HepG2 (cell line): ENCODE results near the gene NOS1AP. TPM values are rescaled to one million over a fixed set of nuclear protein-coding genes. Genes with fewer than 3 reads are reported as not detected.
A peak's percentile ranks its signal among the peaks of the same experiment; 100 is the strongest.

Source experiments
- BCL6 ChIP-seq: IDR thresholded peaks from 2 replicates; pipeline ENCODE4 v1.6.1; 2016; ENCODE audit warnings: missing genetic modification reagents, missing compliant biosample characterization
- CREB1 ChIP-seq, 2 experiments: fragments of 450-650 bp in 1 of 2; IDR thresholded peaks; 2 replicates each; pipeline ENCODE4 v1.6.1; 2016 to 2017; ENCODE audit warnings: control low read depth in 1 of 2, mild to moderate bottlenecking in 1 of 2, missing compliant biosample characterization in 1 of 2, missing genetic modification characterization in 1 of 2
- ELF4 ChIP-seq: sonication (generic); formaldehyde crosslinking; IDR thresholded peaks from 2 replicates; pipeline ENCODE4 v1.5.0; 2020; ENCODE audit warnings: missing genetic modification reagents, mild to moderate bottlenecking, moderate library complexity, borderline replicate concordance
- ETV5 ChIP-seq: IDR thresholded peaks from 2 replicates; pipeline ENCODE4 v1.6.1; 2018; ENCODE audit warnings: missing biosample characterization, missing genetic modification reagents, inconsistent platforms, borderline replicate concordance
- FOXK1 ChIP-seq: sonication (generic); formaldehyde crosslinking; IDR thresholded peaks from 2 replicates; pipeline ENCODE4 v1.4.0; 2020; ENCODE audit warnings: low read depth, missing genetic modification reagents, borderline replicate concordance
- GABPA ChIP-seq, 2 experiments: IDR thresholded peaks; 2 replicates each; pipeline ENCODE4 v1.6.1; 2011 to 2016; ENCODE audit warnings: low read depth in 2 of 2, low read length in 1 of 2, missing biosample characterization in 1 of 2, missing genetic modification characterization in 1 of 2
- HMG20A ChIP-seq: IDR thresholded peaks from 2 replicates; pipeline ENCODE4 v1.6.1; 2016; ENCODE audit warnings: borderline replicate concordance
- IRF2 ChIP-seq: IDR thresholded peaks from 2 replicates; pipeline ENCODE4 v1.6.1; 2018; ENCODE audit warnings: missing genetic modification reagents, missing compliant biosample characterization
- KAT8 ChIP-seq: IDR thresholded peaks from 2 replicates; pipeline ENCODE4 v1.6.1; 2016; ENCODE audit warnings: missing genetic modification reagents, missing compliant biosample characterization
- MAFK ChIP-seq, 2 experiments: IDR thresholded peaks in 1 of 2; conservative IDR thresholded peaks in 1 of 2; 2 replicates each; pipeline ENCODE4 v1.6.1; 2011; ENCODE audit warnings: improper control_type of control experiment in 2 of 2, low read length in 2 of 2
- NCOR1 ChIP-seq: fragments of 200-600 bp; sonication (generic); IDR thresholded peaks from 2 replicates; pipeline ENCODE4 v1.7.0; 2017; ENCODE audit warnings: antibody characterized with exemption, low read length, borderline replicate concordance
- POGZ ChIP-seq: sonication (generic); formaldehyde crosslinking; IDR thresholded peaks from 2 replicates; pipeline ENCODE4 v1.4.0; 2020; ENCODE audit warnings: mild to moderate bottlenecking, missing genetic modification reagents
- RBM22 ChIP-seq: fragments of 200-400 bp; formaldehyde crosslinking; optimal IDR thresholded peaks from 2 replicates; pipeline ENCODE3; 2017; ENCODE audit warnings: mild to moderate bottlenecking, low read length, moderate library complexity
- ZNF335 ChIP-seq: sonication (generic); formaldehyde crosslinking; IDR thresholded peaks from 2 replicates; pipeline ENCODE4 v1.4.0; 2020; ENCODE audit warnings: missing genetic modification reagents
- ZNF501 ChIP-seq: sonication (generic); formaldehyde crosslinking; IDR thresholded peaks from 2 replicates; pipeline ENCODE4 v1.5.1; 2020; ENCODE audit warnings: mild to moderate bottlenecking, moderate library complexity, missing genetic modification reagents
- polyA plus RNA-seq, 8 experiments: library from polyadenylated mRNA; depleted of rRNA in 3 of 8; stranded (reverse) in 7 of 8; unstranded in 1 of 8; fragments of >200 nt; fragmentation: Illumina TruSeq in 4 of 8; extraction: Trizol in 4 of 8; gene quantifications; 2 replicates each; pipeline versions ENCODE4 v1.2.1 to v1.2.3, GENCODE V29; 2011 to 2016; ENCODE audit warnings: low read depth in 4 of 8, missing spikeins in 1 of 8, mixed read lengths in 1 of 8; ENCODE audit not compliant: insufficient read depth in 1 of 8
- total RNA-seq, 5 experiments: library from RNA; depleted of rRNA; stranded (reverse); fragments of >200 nt; fragmentation: Illumina TruSeq; extraction: Trizol; gene quantifications; 2 replicates each; pipeline ENCODE4 v1.2.3, GENCODE V29; 2016; ENCODE audit warnings: low read depth in 1 of 5
- TF ChIP-seq, protein P1 (sequence below): IDR thresholded peaks from 2 replicates; pipeline ENCODE4 v1.6.1; 2018; ENCODE audit warnings: missing genetic modification reagents, mild to moderate bottlenecking, missing compliant biosample characterization
- TF ChIP-seq, protein P2 (sequence below): sonication (generic); formaldehyde crosslinking; IDR thresholded peaks from 2 replicates; pipeline ENCODE4 v1.4.0; 2020; ENCODE audit warnings: mild to moderate bottlenecking, missing genetic modification reagents, borderline replicate concordance
- TF ChIP-seq, protein P3 (sequence below): sonication (generic); formaldehyde crosslinking; IDR thresholded peaks from 2 replicates; pipeline ENCODE4 v1.8.1; 2023; ENCODE audit warnings: missing genetic modification reagents, mild to moderate bottlenecking, borderline replicate concordance
- TF ChIP-seq, protein P4 (sequence below): sonication (generic); formaldehyde crosslinking; IDR thresholded peaks from 2 replicates; pipeline ENCODE4 v1.4.0; 2020; ENCODE audit warnings: missing genetic modification reagents
- TF ChIP-seq, protein P5 (sequence below): sonication (generic); formaldehyde crosslinking; conservative IDR thresholded peaks from 2 replicates; pipeline ENCODE4 v1.8.1; 2023; ENCODE audit warnings: missing genetic modification reagents

Gene NOS1AP
- total and polyA plus RNA-seq, 2 of the 13 experiments (the other 11 are each of a cell fraction or from before 2014, with no cell fraction given) = 2.0 to 3.3 TPM

DNA sequence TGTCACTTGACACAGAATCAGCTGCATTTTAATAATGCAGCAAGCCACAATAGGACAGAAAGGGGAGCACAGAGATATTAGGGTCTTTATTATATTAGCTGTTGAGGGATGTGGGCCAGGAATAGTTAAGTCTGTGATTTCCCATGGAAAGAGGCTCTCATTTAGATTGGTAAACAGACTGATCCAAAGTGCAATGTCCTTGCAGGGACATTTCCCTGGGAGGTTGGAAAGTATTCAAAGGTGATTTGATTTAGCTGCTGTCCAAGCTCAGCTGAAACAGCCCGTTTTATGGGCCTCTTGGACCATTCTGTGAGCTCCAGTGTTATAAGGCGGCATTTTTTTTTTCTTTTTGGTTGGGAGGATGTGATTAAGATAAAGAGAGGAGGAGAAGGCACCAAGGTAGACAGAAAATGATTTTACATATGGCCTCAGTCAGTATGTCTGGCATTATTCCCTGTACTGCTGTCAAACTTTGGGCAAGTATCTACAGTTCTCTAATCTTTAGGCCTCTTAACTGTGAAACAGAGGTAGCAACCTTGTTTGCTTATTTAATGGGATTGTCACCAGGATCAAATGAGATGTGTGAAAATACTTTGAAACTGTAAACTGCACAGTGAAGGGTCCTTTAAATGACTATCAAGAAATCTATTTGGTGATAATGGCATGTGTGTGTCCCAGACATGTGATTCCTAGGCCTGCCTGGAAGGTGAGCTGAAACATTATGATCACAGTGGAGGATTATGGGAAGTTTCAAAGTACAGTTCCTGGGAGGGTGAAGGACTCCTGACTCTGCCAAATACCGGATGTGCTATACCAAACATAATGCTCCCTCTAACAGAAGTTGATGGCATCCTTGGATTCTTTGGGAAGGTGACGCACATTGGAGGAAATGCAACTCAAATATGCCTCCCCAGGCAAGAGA, 62.2 kb downstream of the NOS1AP start (continued):
- TF ChIP-seq GABPA (IDR thresholded peaks at IDR 0.05; ENCODE audit: low read depth, low read length) = no peak
- peak; percentile 78 for TF ChIP-seq GABPA (CRISPR knock-in tag; IDR thresholded peaks at IDR 0.05; ENCODE audit: low read depth)
- TF ChIP-seq, protein P1, sequence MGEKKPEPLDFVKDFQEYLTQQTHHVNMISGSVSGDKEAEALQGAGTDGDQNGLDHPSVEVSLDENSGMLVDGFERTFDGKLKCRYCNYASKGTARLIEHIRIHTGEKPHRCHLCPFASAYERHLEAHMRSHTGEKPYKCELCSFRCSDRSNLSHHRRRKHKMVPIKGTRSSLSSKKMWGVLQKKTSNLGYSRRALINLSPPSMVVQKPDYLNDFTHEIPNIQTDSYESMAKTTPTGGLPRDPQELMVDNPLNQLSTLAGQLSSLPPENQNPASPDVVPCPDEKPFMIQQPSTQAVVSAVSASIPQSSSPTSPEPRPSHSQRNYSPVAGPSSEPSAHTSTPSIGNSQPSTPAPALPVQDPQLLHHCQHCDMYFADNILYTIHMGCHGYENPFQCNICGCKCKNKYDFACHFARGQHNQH (CRISPR knock-in tag) = peak; percentile 71
- peak; percentile 55 for TF ChIP-seq RBM22
- TF ChIP-seq KAT8 (CRISPR knock-in tag) = peak; percentile 41; the same call in 1 of the 2 replicates
- peak; percentile 78 for TF ChIP-seq POGZ (CRISPR knock-in tag)
- no peak for TF ChIP-seq ZNF501 (CRISPR knock-in tag)
- TF ChIP-seq, protein P2, sequence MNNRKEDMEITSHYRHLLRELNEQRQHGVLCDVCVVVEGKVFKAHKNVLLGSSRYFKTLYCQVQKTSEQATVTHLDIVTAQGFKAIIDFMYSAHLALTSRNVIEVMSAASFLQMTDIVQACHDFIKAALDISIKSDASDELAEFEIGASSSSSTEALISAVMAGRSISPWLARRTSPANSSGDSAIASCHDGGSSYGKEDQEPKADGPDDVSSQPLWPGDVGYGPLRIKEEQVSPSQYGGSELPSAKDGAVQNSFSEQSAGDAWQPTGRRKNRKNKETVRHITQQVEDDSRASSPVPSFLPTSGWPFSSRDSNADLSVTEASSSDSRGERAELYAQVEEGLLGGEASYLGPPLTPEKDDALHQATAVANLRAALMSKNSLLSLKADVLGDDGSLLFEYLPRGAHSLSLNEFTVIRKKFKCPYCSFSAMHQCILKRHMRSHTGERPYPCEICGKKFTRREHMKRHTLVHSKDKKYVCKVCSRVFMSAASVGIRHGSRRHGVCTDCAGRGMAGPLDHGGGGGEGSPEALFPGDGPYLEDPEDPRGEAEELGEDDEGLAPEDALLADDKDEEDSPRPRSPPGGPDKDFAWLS (CRISPR knock-in tag) = no peak
- TF ChIP-seq CREB1 (IDR thresholded peaks at IDR 0.05) = no peak
- TF ChIP-seq CREB1 (CRISPR knock-in tag; IDR thresholded peaks at IDR 0.05) = peak; percentile 13; the same call in 1 of the 2 replicates
- peak; percentile 73 for TF ChIP-seq NCOR1
- TF ChIP-seq, protein P3, sequence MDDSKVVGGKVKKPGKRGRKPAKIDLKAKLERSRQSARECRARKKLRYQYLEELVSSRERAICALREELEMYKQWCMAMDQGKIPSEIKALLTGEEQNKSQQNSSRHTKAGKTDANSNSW (CRISPR knock-in tag) = no peak
- peak; percentile 82 for TF ChIP-seq BCL6 (CRISPR knock-in tag)
- TF ChIP-seq HMG20A (CRISPR knock-in tag) = peak; percentile 71; the same call in 1 of the 2 replicates
- TF ChIP-seq, protein P4, sequence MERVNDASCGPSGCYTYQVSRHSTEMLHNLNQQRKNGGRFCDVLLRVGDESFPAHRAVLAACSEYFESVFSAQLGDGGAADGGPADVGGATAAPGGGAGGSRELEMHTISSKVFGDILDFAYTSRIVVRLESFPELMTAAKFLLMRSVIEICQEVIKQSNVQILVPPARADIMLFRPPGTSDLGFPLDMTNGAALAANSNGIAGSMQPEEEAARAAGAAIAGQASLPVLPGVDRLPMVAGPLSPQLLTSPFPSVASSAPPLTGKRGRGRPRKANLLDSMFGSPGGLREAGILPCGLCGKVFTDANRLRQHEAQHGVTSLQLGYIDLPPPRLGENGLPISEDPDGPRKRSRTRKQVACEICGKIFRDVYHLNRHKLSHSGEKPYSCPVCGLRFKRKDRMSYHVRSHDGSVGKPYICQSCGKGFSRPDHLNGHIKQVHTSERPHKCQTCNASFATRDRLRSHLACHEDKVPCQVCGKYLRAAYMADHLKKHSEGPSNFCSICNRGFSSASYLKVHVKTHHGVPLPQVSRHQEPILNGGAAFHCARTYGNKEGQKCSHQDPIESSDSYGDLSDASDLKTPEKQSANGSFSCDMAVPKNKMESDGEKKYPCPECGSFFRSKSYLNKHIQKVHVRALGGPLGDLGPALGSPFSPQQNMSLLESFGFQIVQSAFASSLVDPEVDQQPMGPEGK (CRISPR knock-in tag) = peak; percentile 86
- peak; percentile 54; the same call in 1 of the 2 replicates for TF ChIP-seq IRF2 (CRISPR knock-in tag)
- TF ChIP-seq ELF4 (CRISPR knock-in tag) = 0 out of 2 replicates have a peak, but pooled peaks have one; percentile 22
- TF ChIP-seq, protein P5, sequence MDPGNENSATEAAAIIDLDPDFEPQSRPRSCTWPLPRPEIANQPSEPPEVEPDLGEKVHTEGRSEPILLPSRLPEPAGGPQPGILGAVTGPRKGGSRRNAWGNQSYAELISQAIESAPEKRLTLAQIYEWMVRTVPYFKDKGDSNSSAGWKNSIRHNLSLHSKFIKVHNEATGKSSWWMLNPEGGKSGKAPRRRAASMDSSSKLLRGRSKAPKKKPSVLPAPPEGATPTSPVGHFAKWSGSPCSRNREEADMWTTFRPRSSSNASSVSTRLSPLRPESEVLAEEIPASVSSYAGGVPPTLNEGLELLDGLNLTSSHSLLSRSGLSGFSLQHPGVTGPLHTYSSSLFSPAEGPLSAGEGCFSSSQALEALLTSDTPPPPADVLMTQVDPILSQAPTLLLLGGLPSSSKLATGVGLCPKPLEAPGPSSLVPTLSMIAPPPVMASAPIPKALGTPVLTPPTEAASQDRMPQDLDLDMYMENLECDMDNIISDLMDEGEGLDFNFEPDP (CRISPR knock-in tag) = 0 out of 2 replicates have a peak, but pooled peaks have one; percentile 41
- peak; percentile 54 for TF ChIP-seq FOXK1 (CRISPR knock-in tag)
- TF ChIP-seq MAFK (conservative IDR thresholded peaks at IDR 0.05 in 1 of 2, IDR thresholded peaks at IDR 0.05 in 1 of 2; ENCODE audit: low read length in 2 of 2) = 0 out of 4 replicates have a peak, but pooled peaks of 1 of the 2 experiments have one; percentile 9
- TF ChIP-seq ZNF335 (CRISPR knock-in tag) = 0 out of 2 replicates have a peak, but pooled peaks have one; percentile 35
- peak; percentile 97 for TF ChIP-seq ETV5 (CRISPR knock-in tag)
